Measurements from ENCODE around the gene TMEM82. TPM values are rescaled to one million over a fixed set of nuclear protein-coding genes. Genes with fewer than 3 reads are reported as not detected.

Gene TMEM82
- total and polyA plus RNA-seq, 2 of the 13 experiments (the other 11 are each of a cell fraction or from before 2014, with no cell fraction given) = 0.24 to 0.97 TPM

GRCh38 chr1:15796086-15796462, 53.8 kb downstream of the TMEM82 start:
- FAIRE-seq = no peak
- peak overlapping the region; percentile 7; the same call in 1 of the 2 replicates for H3K9ac ChIP-seq (ENCODE audit: insufficient read depth, low read depth, low read length)
- no peaks in the 10 kb centered on the region for H3K36me3 ChIP-seq (replicated peaks in 1 of 2; ENCODE audit: control insufficient read depth in 1 of 2, insufficient read depth in 2 of 2, low read length in 2 of 2)
- H2AFZ ChIP-seq (ENCODE audit: low read length) = no peak overlapping the region
- in situ Hi-C loops (cut with HindIII; ENCODE audit: extremely low pct_ligation_motif_present, low pct_unique_long_range_greater_than_20kb) = no loop called here
- peaks cover 85% of the 10 kb centered on the region for H3K4me1 ChIP-seq (ENCODE audit: insufficient read depth, low read length)
- DNase-seq (ENCODE audit: low spot score) = no peak
- peak overlapping the region; percentile 53 for H3K4me2 ChIP-seq (ENCODE audit: low read depth, low read length)
- TF ChIP-seq NCOR1 (IDR thresholded peaks at IDR 0.05; ENCODE audit: borderline replicate concordance, low read length) (no peak), ZNF768 (CRISPR knock-in tag; IDR thresholded peaks at IDR 0.05) (no peak), MZF1 (CRISPR knock-in tag; IDR thresholded peaks at IDR 0.05; ENCODE audit: borderline replicate concordance) (no peak), ZNF367 (CRISPR knock-in tag; IDR thresholded peaks at IDR 0.05; ENCODE audit: borderline replicate concordance) (no peak), NFKB2 (CRISPR knock-in tag; IDR thresholded peaks at IDR 0.05; ENCODE audit: borderline replicate concordance) (no peak), ZBTB21 (CRISPR knock-in tag; IDR thresholded peaks at IDR 0.05) (no peak), SMAD1 (CRISPR knock-in tag; IDR thresholded peaks at IDR 0.05; ENCODE audit: borderline replicate concordance, low read depth) (no peak), ZNF629 (CRISPR knock-in tag; conservative IDR thresholded peaks at IDR 0.05) (no peak), CREB1 (IDR thresholded peaks at IDR 0.05) (no peak), CREB1 (CRISPR knock-in tag; IDR thresholded peaks at IDR 0.05) (no peak)
- no peaks in the 10 kb centered on the region for H4K20me1 ChIP-seq (ENCODE audit: insufficient read depth, low read length)
- BruUV-seq (replicated peaks) = no TSS peak
- peak overlapping the region; percentile 57 for H3K27ac ChIP-seq (ENCODE audit: extremely low read length, insufficient read depth, low read length)
- ChIA-PET POLR2A (interaction anchor here (0.6 to 1.4 kb wide), 3 partner anchors 33 to 38 kb away, joined by 3 to 8 read pairs (median 3); no protein-coding TSS in a partner anchor), CTCF (ENCODE audit: low intra/inter-chr PET ratio, low total read pairs) (no interaction called here)
- no peaks in the 10 kb centered on the region for H3K27me3 ChIP-seq (ENCODE audit: control insufficient read depth in 1 of 2, insufficient read depth in 2 of 2, low read length in 2 of 2)
- H3K4me3 ChIP-seq (replicated peaks in 1 of 3; ENCODE audit: insufficient read depth in 1 of 3, low read depth in 2 of 3, low read length in 3 of 3) = no peak overlapping the region
- H3K79me2 ChIP-seq (ENCODE audit: insufficient read depth, low read length) = peaks cover 14% of the 10 kb centered on the region
- no peak for ATAC-seq
- WGBS (ENCODE audit: low lambda C conversion rate) = 98% methylated on average over 2 of the region's 2 CpGs
- intact Hi-C loops (cut with micrococcal nuclease; ENCODE audit: unreplicated experiment) = loop anchor here (1.0 kb wide), 1 partner anchor 17 kb away; no protein-coding TSS in a partner anchor
- H3K9me3 ChIP-seq (ENCODE audit: low read length) = no peaks in the 10 kb centered on the region

Other genes with a start within 250 kb of the TMEM82 start
- gene CASP9, start 218.3 kb upstream of the TMEM82 start, total RNA-seq (2016; rRNA removed; fragmentation: Illumina TruSeq; extraction: Trizol) = 8.5 and 12.3 TPM in 2 replicates
- gene CASP9, start 218.3 kb upstream of the TMEM82 start, polyA plus RNA-seq (2011; rRNA removed) = 11.5 and 13.1 TPM in 2 replicates
- gene DNAJC16, start 215.7 kb upstream of the TMEM82 start, total RNA-seq (2016; rRNA removed; fragmentation: Illumina TruSeq; extraction: Trizol) = 10.7 and 15.4 TPM in 2 replicates
- 11.4 and 11.7 TPM in 2 replicates for gene DNAJC16, start 215.7 kb upstream of the TMEM82 start, polyA plus RNA-seq (2011; rRNA removed)
- gene AGMAT, start 157.4 kb upstream of the TMEM82 start, total RNA-seq (2016; rRNA removed; fragmentation: Illumina TruSeq; extraction: Trizol) = 174 and 216 TPM in 2 replicates
- 52.6 and 59.1 TPM in 2 replicates for gene AGMAT, start 157.4 kb upstream of the TMEM82 start, polyA plus RNA-seq (2011; rRNA removed)
- gene DDI2, start 125.0 kb upstream of the TMEM82 start, total RNA-seq (2016; rRNA removed; fragmentation: Illumina TruSeq; extraction: Trizol) = 25.7 and 34.0 TPM in 2 replicates
- gene DDI2, start 125.0 kb upstream of the TMEM82 start, polyA plus RNA-seq (2011; rRNA removed) = 8.5 and 10.1 TPM in 2 replicates
- 16.0 and 16.5 TPM in 2 replicates for gene PLEKHM2, start 58.2 kb upstream of the TMEM82 start, total RNA-seq (2016; rRNA removed; fragmentation: Illumina TruSeq; extraction: Trizol)
- gene PLEKHM2, start 58.2 kb upstream of the TMEM82 start, polyA plus RNA-seq (2011; rRNA removed) = 27.3 and 34.0 TPM in 2 replicates
- 0.13 TPM in 1 of 2 replicates, not detected in the other for gene SLC25A34, start 6.2 kb upstream of the TMEM82 start, total RNA-seq (2016; rRNA removed; fragmentation: Illumina TruSeq; extraction: Trizol)
- gene SLC25A34, start 6.2 kb upstream of the TMEM82 start, polyA plus RNA-seq (2011; rRNA removed) = 0.18 TPM in 2 replicates
- gene FBLIM1, start 16.3 kb downstream of the TMEM82 start, total RNA-seq (2016; rRNA removed; fragmentation: Illumina TruSeq; extraction: Trizol) = 9.2 and 10.6 TPM in 2 replicates
- gene FBLIM1, start 16.3 kb downstream of the TMEM82 start, polyA plus RNA-seq (2011; rRNA removed) = 23.0 and 24.6 TPM in 2 replicates
- gene UQCRHL, start 65.2 kb downstream of the TMEM82 start, total RNA-seq (2016; rRNA removed; fragmentation: Illumina TruSeq; extraction: Trizol) = 2.3 and 4.0 TPM in 2 replicates
- 1.4 and 1.8 TPM in 2 replicates for gene UQCRHL, start 65.2 kb downstream of the TMEM82 start, polyA plus RNA-seq (2011; rRNA removed)
- 14.0 and 25.1 TPM in 2 replicates for gene SPEN, start 105.2 kb downstream of the TMEM82 start, total RNA-seq (2016; rRNA removed; fragmentation: Illumina TruSeq; extraction: Trizol)
- 4.8 and 5.0 TPM in 2 replicates for gene SPEN, start 105.2 kb downstream of the TMEM82 start, polyA plus RNA-seq (2011; rRNA removed)
- 10.1 and 16.7 TPM in 2 replicates for gene ZBTB17, start 233.6 kb downstream of the TMEM82 start, total RNA-seq (2016; rRNA removed; fragmentation: Illumina TruSeq; extraction: Trizol)
- 17.0 and 21.0 TPM in 2 replicates for gene ZBTB17, start 233.6 kb downstream of the TMEM82 start, polyA plus RNA-seq (2011; rRNA removed)